Lower leg skin (tissue), 3 donors: ENCODE results near the gene FOSL1.

Source experiments
- POLR2A ChIP-seq, 2 donors: fragments of 450-650 bp; IDR thresholded peaks; one replicate each; pipeline ENCODE4 v1.6.1; 2016 to 2017; ENCODE audit warnings: antibody characterized with exemption in 2 of 2, mild to moderate bottlenecking in 1 of 2, moderate library complexity in 1 of 2
- TF ChIP-seq, protein P1 (sequence below), 3 donors: fragments of 450-650 bp; IDR thresholded peaks; one replicate each; pipeline ENCODE4 v1.5.1; 2016; ENCODE audit warnings: antibody characterized with exemption in 3 of 3, mild to moderate bottlenecking in 3 of 3, moderate library complexity in 2 of 3

DNA sequence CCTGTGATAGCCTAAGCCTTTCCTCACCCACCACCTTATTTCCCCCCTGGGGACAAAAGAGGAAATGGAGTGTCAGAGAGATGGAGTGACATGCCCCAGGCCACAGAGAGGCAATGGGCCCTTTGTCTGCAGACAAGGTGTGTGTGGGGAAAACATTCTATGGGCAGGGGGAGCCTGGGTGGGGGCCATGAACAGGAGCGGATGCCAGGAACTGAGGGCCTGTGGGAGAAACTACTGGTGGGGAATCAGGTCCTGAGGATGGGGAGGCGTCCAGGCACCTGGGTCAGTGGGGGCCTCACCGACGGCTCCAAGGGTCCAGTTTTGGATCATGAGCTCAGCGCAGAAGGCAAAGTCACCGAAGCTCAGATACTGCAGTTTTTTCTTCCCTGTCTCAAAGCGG lies 15.0 kb downstream of the FOSL1 start:
- TF ChIP-seq, protein P1, sequence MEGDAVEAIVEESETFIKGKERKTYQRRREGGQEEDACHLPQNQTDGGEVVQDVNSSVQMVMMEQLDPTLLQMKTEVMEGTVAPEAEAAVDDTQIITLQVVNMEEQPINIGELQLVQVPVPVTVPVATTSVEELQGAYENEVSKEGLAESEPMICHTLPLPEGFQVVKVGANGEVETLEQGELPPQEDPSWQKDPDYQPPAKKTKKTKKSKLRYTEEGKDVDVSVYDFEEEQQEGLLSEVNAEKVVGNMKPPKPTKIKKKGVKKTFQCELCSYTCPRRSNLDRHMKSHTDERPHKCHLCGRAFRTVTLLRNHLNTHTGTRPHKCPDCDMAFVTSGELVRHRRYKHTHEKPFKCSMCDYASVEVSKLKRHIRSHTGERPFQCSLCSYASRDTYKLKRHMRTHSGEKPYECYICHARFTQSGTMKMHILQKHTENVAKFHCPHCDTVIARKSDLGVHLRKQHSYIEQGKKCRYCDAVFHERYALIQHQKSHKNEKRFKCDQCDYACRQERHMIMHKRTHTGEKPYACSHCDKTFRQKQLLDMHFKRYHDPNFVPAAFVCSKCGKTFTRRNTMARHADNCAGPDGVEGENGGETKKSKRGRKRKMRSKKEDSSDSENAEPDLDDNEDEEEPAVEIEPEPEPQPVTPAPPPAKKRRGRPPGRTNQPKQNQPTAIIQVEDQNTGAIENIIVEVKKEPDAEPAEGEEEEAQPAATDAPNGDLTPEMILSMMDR (IDR thresholded peaks at IDR 0.05), result no peak
- no peak for TF ChIP-seq POLR2A (IDR thresholded peaks at IDR 0.05)
